Neural cell (in vitro differentiated cells): Measurements from ENCODE around the gene GSTM2. TPM values are rescaled to one million over a fixed set of nuclear protein-coding genes. Genes with fewer than 3 reads are reported as not detected.

Source experiments
- H2AFZ ChIP-seq: fragments of 200-600, 300-800 bp; sonication (generic), shearing (Covaris generic); 2 replicates; pipeline ENCODE4 v1.6.0; 2014; ENCODE audit warnings: low read depth, mild to moderate bottlenecking, antibody characterized with exemption, low read length, moderate library complexity
- H3F3A ChIP-seq: fragments of 200-600 bp; shearing (Covaris generic); 2 replicates; pipeline ENCODE4 v1.6.1; 2016; ENCODE audit warnings: mild to moderate bottlenecking, moderate library complexity, mixed read lengths, antibody characterized with exemption, low read length; ENCODE audit not compliant: insufficient read depth, poor library complexity, severe bottlenecking
- H3K27ac ChIP-seq: fragments of 200-600, 300-800 bp; sonication (generic), shearing (Covaris generic); 2 replicates; pipeline ENCODE4 v1.5.1; 2014; ENCODE audit warnings: mild to moderate bottlenecking, low read length, moderate library complexity
- H3K27me3 ChIP-seq: fragments of 300-800, 200-600 bp; sonication (generic), shearing (Covaris generic); 2 replicates; pipeline ENCODE4 v1.6.0; 2014; ENCODE audit warnings: mild to moderate bottlenecking, low read depth, low read length, moderate library complexity; ENCODE audit not compliant: insufficient read depth
- H3K36me3 ChIP-seq: fragments of 300-800, 200-600 bp; sonication (generic), shearing (Covaris generic); 2 replicates; pipeline ENCODE4 v1.5.1; 2014; ENCODE audit warnings: mild to moderate bottlenecking, antibody characterized with exemption, low read length, moderate library complexity; ENCODE audit not compliant: insufficient read depth
- H3K4me2 ChIP-seq: fragments of 300-800, 200-600 bp; sonication (generic), shearing (Covaris generic); 2 replicates; pipeline ENCODE4 v1.6.0; 2014; ENCODE audit warnings: mild to moderate bottlenecking, low read length
- H3K4me3 ChIP-seq: fragments of 300-800, 200-600 bp; sonication (generic), shearing (Covaris generic); 2 replicates; pipeline ENCODE4 v1.5.1; 2014; ENCODE audit warnings: mild to moderate bottlenecking, low read length, moderate library complexity
- H3K79me2 ChIP-seq: fragments of 200-600 bp; shearing (Covaris generic); replicated peaks from 2 replicates; pipeline ENCODE4 v1.6.0; 2014; ENCODE audit warnings: mild to moderate bottlenecking, low read length, moderate library complexity; ENCODE audit not compliant: insufficient read depth
- H3K9ac ChIP-seq: fragments of 300-800, 200-600 bp; sonication (generic), shearing (Covaris generic); 2 replicates; pipeline ENCODE4 v1.6.1; 2016; ENCODE audit warnings: mild to moderate bottlenecking, low read length, mixed read lengths
- H3K9me2 ChIP-seq: fragments of 200-600 bp; shearing (Covaris generic); 2 replicates; pipeline ENCODE4 v1.6.1; 2016; ENCODE audit warnings: mild to moderate bottlenecking, low read length, mixed read lengths; ENCODE audit not compliant: insufficient read depth
- H3K9me3 ChIP-seq: fragments of 200-600, 300-800 bp; sonication (generic), shearing (Covaris generic); 2 replicates; pipeline ENCODE4 v1.6.1; 2016; ENCODE audit warnings: mild to moderate bottlenecking, mixed run types, low read length, moderate library complexity, mixed read lengths
- H4K20me1 ChIP-seq: fragments of 200-600 bp; shearing (Covaris generic); 2 replicates; pipeline ENCODE4 v1.6.1; 2016; ENCODE audit warnings: mild to moderate bottlenecking, mixed run types; ENCODE audit not compliant: insufficient read depth
- EP300 ChIP-seq: fragments of 450-650 bp; conservative IDR thresholded peaks from 2 replicates; pipeline ENCODE4 v1.6.1; 2014; ENCODE audit warnings: antibody characterized with exemption, mild to moderate bottlenecking, moderate library complexity; ENCODE audit not compliant: poor library complexity, severe bottlenecking
- EZH2 ChIP-seq: fragments of 200-600, 300-800 bp; shearing (Covaris generic), sonication (generic); IDR thresholded peaks from 2 replicates; pipeline ENCODE4 v1.6.1; 2014; ENCODE audit warnings: antibody characterized with exemption, low read length, borderline replicate concordance, mild to moderate bottlenecking; ENCODE audit not compliant: insufficient read depth, poor library complexity, severe bottlenecking
- MXI1 ChIP-seq: fragments of 450-650 bp; conservative IDR thresholded peaks from 2 replicates; pipeline ENCODE4 v1.6.1; 2014; ENCODE audit warnings: antibody characterized with exemption, mild to moderate bottlenecking; ENCODE audit not compliant: poor library complexity, severe bottlenecking
- POLR2AphosphoS5 ChIP-seq: IDR thresholded peaks from 2 replicates; pipeline ENCODE4 v1.6.1; 2012
- RAD21 ChIP-seq: fragments of 450-650 bp; conservative IDR thresholded peaks from 2 replicates; pipeline ENCODE4 v1.6.1; 2014; ENCODE audit warnings: antibody characterized with exemption, mild to moderate bottlenecking, moderate library complexity
- SMC3 ChIP-seq: fragments of 450-650 bp; conservative IDR thresholded peaks from 2 replicates; pipeline ENCODE4 v1.6.1; 2014; ENCODE audit warnings: antibody characterized with exemption, mild to moderate bottlenecking, moderate library complexity; ENCODE audit not compliant: poor library complexity
- TAF1 ChIP-seq: IDR thresholded peaks from 2 replicates; pipeline ENCODE4 v1.6.1; 2012; ENCODE audit warnings: low read depth
- polyA plus RNA-seq: library from polyadenylated mRNA; depleted of rRNA; stranded (reverse); fragments of >200 nt; gene quantifications from 2 replicates; pipeline ENCODE4 v1.2.3, GENCODE V29; 2014
- TF ChIP-seq, protein P1 (sequence below): fragments of 450-650 bp; IDR thresholded peaks from 2 replicates; pipeline ENCODE4 v1.5.1; 2014; ENCODE audit warnings: antibody characterized with exemption, mild to moderate bottlenecking, moderate library complexity; ENCODE audit not compliant: poor library complexity, severe bottlenecking
- TF ChIP-seq, protein P2 (sequence below): IDR thresholded peaks from 2 replicates; pipeline ENCODE4 v1.6.1; 2012; ENCODE audit warnings: borderline replicate concordance

GSTM2 gene
- polyA plus RNA-seq, 1 donor from 2014 or later = 6.8 TPM

DNA sequence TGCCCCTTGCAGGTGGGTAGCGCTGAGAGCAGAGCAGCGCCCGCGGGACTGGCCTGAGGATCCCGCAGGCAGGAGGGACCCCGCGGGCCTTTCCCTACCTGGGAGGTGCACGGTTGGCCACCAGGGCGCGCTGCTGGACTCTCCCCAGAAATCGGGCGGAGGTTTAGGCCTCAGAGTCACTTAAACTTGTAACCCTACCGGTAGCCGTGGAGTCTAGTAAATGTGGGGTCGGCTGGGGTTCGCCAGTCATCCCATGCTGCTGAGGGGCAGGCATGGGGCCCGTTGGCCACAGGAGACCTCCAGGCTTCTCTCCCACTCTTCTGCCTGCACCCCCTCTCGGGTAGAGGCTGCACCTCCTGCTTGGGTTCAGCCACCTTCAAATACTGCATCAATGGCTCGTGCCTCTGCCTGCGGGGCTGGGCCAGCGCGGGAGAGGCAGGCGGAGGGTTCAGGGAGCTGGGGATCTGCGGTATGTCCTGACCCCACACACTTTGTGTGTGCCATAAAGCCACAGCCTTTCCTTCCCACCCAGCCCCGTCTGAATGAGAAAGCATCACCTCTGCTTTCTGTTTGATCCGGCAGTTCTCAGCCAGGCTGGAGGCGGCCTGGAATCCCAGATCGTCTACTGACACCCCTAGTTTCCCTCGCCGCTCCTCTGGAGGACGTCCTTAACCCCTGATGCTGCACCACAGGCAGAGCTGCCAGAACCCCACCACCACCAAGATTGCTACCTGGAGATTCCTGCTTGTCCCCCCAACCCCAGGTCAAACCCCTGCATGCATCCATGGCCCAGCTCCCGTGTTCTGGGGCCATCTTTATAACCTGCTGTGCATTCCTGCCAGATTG is 24.2 kb upstream of the GSTM2 start:
- Histone ChIP-seq H3K36me3 (no peaks in the 10 kb centered on the region), H3K4me2 (no peak overlapping the region), H3K9me3 (no peaks in the 10 kb centered on the region), H3F3A (no peaks in the 10 kb centered on the region), H2AFZ (no peak overlapping the region), H3K4me3 (no peak overlapping the region), H3K27me3 (no peaks in the 10 kb centered on the region), H3K9me2 (no peaks in the 10 kb centered on the region), H4K20me1 (no peaks in the 10 kb centered on the region), H3K9ac (no peak overlapping the region), H3K27ac (no peak overlapping the region), H3K79me2 (no peaks in the 10 kb centered on the region)
- no peak for TF ChIP-seq RAD21

DNA sequence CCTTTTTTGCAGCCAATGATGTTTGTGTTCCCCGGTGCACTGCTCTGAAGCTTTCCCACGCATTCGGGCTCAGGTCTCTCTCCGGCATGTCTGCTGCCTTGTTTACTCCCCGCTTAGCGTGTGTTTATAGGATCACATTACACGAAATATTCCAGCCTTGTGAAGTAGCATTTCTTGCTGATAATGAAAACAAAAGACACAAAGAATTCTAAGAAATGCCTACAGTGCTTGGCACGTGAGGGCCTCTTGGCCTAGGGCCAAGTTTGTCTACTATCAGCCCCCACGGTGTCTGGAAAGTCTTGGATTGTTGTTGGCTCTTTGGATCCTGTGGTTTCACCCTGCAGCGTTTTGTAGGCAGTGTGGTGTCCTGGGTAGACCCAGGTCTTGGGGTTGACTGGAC is 23.2 kb upstream of the GSTM2 start:
- Histone ChIP-seq H4K20me1 (no peaks in the 10 kb centered on the region), H3K9me3 (no peaks in the 10 kb centered on the region), H3K27me3 (no peaks in the 10 kb centered on the region), H3K36me3 (no peaks in the 10 kb centered on the region), H3F3A (no peaks in the 10 kb centered on the region), H3K9me2 (no peaks in the 10 kb centered on the region), H2AFZ (no peak overlapping the region), H3K27ac (no peak overlapping the region), H3K4me2 (no peak overlapping the region), H3K4me3 (no peak overlapping the region), H3K9ac (no peak overlapping the region), H3K79me2 (no peaks in the 10 kb centered on the region)
- TF ChIP-seq EP300 = no peak
- TF ChIP-seq, protein P1, sequence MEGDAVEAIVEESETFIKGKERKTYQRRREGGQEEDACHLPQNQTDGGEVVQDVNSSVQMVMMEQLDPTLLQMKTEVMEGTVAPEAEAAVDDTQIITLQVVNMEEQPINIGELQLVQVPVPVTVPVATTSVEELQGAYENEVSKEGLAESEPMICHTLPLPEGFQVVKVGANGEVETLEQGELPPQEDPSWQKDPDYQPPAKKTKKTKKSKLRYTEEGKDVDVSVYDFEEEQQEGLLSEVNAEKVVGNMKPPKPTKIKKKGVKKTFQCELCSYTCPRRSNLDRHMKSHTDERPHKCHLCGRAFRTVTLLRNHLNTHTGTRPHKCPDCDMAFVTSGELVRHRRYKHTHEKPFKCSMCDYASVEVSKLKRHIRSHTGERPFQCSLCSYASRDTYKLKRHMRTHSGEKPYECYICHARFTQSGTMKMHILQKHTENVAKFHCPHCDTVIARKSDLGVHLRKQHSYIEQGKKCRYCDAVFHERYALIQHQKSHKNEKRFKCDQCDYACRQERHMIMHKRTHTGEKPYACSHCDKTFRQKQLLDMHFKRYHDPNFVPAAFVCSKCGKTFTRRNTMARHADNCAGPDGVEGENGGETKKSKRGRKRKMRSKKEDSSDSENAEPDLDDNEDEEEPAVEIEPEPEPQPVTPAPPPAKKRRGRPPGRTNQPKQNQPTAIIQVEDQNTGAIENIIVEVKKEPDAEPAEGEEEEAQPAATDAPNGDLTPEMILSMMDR = no peak
- TF ChIP-seq SMC3 = no peak
- TF ChIP-seq POLR2AphosphoS5 = no peak
- no peak for TF ChIP-seq EZH2
- TF ChIP-seq, protein P2, sequence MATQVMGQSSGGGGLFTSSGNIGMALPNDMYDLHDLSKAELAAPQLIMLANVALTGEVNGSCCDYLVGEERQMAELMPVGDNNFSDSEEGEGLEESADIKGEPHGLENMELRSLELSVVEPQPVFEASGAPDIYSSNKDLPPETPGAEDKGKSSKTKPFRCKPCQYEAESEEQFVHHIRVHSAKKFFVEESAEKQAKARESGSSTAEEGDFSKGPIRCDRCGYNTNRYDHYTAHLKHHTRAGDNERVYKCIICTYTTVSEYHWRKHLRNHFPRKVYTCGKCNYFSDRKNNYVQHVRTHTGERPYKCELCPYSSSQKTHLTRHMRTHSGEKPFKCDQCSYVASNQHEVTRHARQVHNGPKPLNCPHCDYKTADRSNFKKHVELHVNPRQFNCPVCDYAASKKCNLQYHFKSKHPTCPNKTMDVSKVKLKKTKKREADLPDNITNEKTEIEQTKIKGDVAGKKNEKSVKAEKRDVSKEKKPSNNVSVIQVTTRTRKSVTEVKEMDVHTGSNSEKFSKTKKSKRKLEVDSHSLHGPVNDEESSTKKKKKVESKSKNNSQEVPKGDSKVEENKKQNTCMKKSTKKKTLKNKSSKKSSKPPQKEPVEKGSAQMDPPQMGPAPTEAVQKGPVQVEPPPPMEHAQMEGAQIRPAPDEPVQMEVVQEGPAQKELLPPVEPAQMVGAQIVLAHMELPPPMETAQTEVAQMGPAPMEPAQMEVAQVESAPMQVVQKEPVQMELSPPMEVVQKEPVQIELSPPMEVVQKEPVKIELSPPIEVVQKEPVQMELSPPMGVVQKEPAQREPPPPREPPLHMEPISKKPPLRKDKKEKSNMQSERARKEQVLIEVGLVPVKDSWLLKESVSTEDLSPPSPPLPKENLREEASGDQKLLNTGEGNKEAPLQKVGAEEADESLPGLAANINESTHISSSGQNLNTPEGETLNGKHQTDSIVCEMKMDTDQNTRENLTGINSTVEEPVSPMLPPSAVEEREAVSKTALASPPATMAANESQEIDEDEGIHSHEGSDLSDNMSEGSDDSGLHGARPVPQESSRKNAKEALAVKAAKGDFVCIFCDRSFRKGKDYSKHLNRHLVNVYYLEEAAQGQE = no peak
- TF ChIP-seq RAD21 = no peak
- TF ChIP-seq MXI1 = no peak
- no peak for TF ChIP-seq TAF1
